Ovary (tissue), 9 donors: ENCODE results near the gene SIK3. TPM values are rescaled to one million over a fixed set of nuclear protein-coding genes. Genes with fewer than 3 reads are reported as not detected.
"Not testable (repeated sequence)": the region's sequence is repeated elsewhere in the genome, so short reads cannot be mapped to it uniquely, and the experiment has no call there.

Source experiments
- DNase-seq, 5 donors: peaks; one replicate each; pipeline ENCODE4 v3.0.0-alpha.2; 2019 to 2020
- H3K27ac ChIP-seq, 2 donors: fragments of 200-600 bp; one replicate each; pipeline versions ENCODE4 v1.5.1 to v1.8.0; 2019 to 2022
- H3K27me3 ChIP-seq: fragments of 200-600 bp; one replicate; pipeline ENCODE4 v1.8.0; 2022
- H3K36me3 ChIP-seq: fragments of 200-600 bp; sonication (generic); one replicate; pipeline ENCODE4 v1.5.1; 2019
- H3K4me1 ChIP-seq: one replicate; pipeline ENCODE4 v1.8.1; 2013; ENCODE audit warnings: mild to moderate bottlenecking, moderate library complexity; ENCODE audit not compliant: insufficient read depth
- H3K4me3 ChIP-seq: fragments of 200-600 bp; sonication (generic); one replicate; pipeline ENCODE4 v1.5.1; 2017
- H3K9me3 ChIP-seq, 2 donors: fragments of 200-600 bp in 1 of 2; sonication (generic) in 1 of 2; one replicate each; pipeline versions ENCODE4 v1.5.1 to v1.8.1; 2013 to 2019; ENCODE audit warnings: mild to moderate bottlenecking in 1 of 2, moderate library complexity in 1 of 2
- CTCF ChIP-seq, 3 donors: fragments of 450-650 bp in 2 of 3; fragments of 200-600 bp in 1 of 3; IDR thresholded peaks; one replicate each; pipeline versions ENCODE4 v1.5.1 to v1.8.0; 2016 to 2022; ENCODE audit warnings: antibody characterized with exemption in 3 of 3, mild to moderate bottlenecking in 1 of 3
- EP300 ChIP-seq: sonication (generic); formaldehyde crosslinking; IDR thresholded peaks from one replicate; pipeline ENCODE4 v1.6.1; 2017; ENCODE audit warnings: antibody characterized with exemption
- POLR2A ChIP-seq: fragments of 450-650 bp; IDR thresholded peaks from one replicate; pipeline ENCODE4 v1.6.1; 2017; ENCODE audit warnings: antibody characterized with exemption, mild to moderate bottlenecking, moderate library complexity
- WGBS, 3 donors: extraction: QIAGEN DNeasy Blood & Tissue Kit in 1 of 3; methylation state at CpG; one replicate each; pipeline versions ENCODE4 v1.1.5 to v1.1.7; 2013 to 2017; 5-methylcytosine and 5-hydroxymethylcytosine counted together
- intact Hi-C, 4 donors: fragments of 100-400 bp; cut with DNase I; formaldehyde crosslinking; loops; one replicate each; pipeline versions ENCODE4 v1.11.0 to v1.15.1; 2022 to 2023
- polyA plus RNA-seq, 2 donors: library from polyadenylated mRNA; stranded (reverse); fragments of 200-250 nt in 1 of 2; fragments of 350-450 nt in 1 of 2; fragmentation: Illumina TruSeq in 1 of 2; extraction: RNeasy Lipid Tissue Mini Kit (QIAGEN cat#74804) in 1 of 2; gene quantifications; one replicate each; pipeline ENCODE4 v1.2.3, GENCODE V29; 2013 to 2014
- total RNA-seq, 7 donors: library from RNA; depleted of rRNA in 2 of 7; stranded (reverse); fragments of >200 nt in 2 of 7; fragmentation: NEBNext Ultra II Directional in 3 of 7; extraction: Animal tissue kit (Norgen Biotek cat#: 25700) in 3 of 7; gene quantifications; one replicate each; pipeline versions ENCODE4 v1.1.0 to v1.2.4, GENCODE V29; 2016 to 2023
- donor health status: DM: no; HTN: no; CAD: no; lungs with moderate emphysema.
- donor health status: DM: no; HTN: no; CAD: no.
- donor health status: Bipolar disorder and iron deficiency.
- donor health status: DM: yes; HTN: yes; CAD: no.
- donor health status: DM: no; HTN: no; CAD: no.
- donor health status: DM: yes; HTN: yes; CAD: no.

Gene SIK3
- total and polyA plus RNA-seq, 9 donors = 18.3 to 134 (median 56.2) TPM

- H3K36me3 ChIP-seq = no peaks in the 10 kb centered on the region
- no peak for DNase-seq
- 65 to 77% (median 75%) methylated on average over 7 of the region's 7 CpGs for WGBS, 3 donors
- H3K4me1 ChIP-seq = peaks cover 33% of the 10 kb centered on the region
- peak overlapping the region; percentile 44 to 80 for H3K27ac ChIP-seq
- intact Hi-C loops = loop anchor here in 3 of 4 donors (5.0 kb wide), 1 partner anchor 44 kb away; the partner anchor contains the start of gene APOA5 (in 3 of the 3)
- H3K9me3 ChIP-seq = no peaks in the 10 kb centered on the region
- no peak overlapping the region for H3K4me3 ChIP-seq
- TF ChIP-seq EP300 = no peak
- no peak for TF ChIP-seq CTCF (IDR thresholded peaks at IDR 0.05)
- no peak for TF ChIP-seq POLR2A
- H3K27me3 ChIP-seq = no peaks in the 10 kb centered on the region
These were observed 261.6 kb downstream of the SIK3 start for GRCh38 chr11:116836632-116836991.

GRCh38 chr11:116835791-116836631 is 262.2 kb downstream of the SIK3 start:
- peak overlapping the region; percentile 23 for H3K4me3 ChIP-seq
- WGBS, 3 donors = 5 to 10% (median 5%) methylated on average over 39 to 57 of the region's 57 CpGs
- DNase-seq = peak; percentile 96 to 100 (median 99)
- no peaks in the 10 kb centered on the region for H3K9me3 ChIP-seq
- TF ChIP-seq CTCF (IDR thresholded peaks at IDR 0.05) = peak; percentile 52 to 69 (median 53)
- no peak for TF ChIP-seq POLR2A
- TF ChIP-seq EP300 = no peak
- peaks cover 33% of the 10 kb centered on the region for H3K4me1 ChIP-seq
- H3K27me3 ChIP-seq = no peaks in the 10 kb centered on the region
- no peaks in the 10 kb centered on the region for H3K36me3 ChIP-seq
- intact Hi-C loops = loop anchor here in 3 of 4 donors (5.0 kb wide), 1 partner anchor 44 kb away; the partner anchor contains the start of gene APOA5 (in 3 of the 3)
- H3K27ac ChIP-seq = peak overlapping the region; percentile 63 to 80

GRCh38 chr11:116835042-116835772 is 263.0 kb downstream of the SIK3 start:
- no peak for DNase-seq
- peaks cover 28% of the 10 kb centered on the region for H3K4me1 ChIP-seq
- no peak for TF ChIP-seq EP300
- TF ChIP-seq POLR2A = no peak
- no peak for TF ChIP-seq CTCF (IDR thresholded peaks at IDR 0.05)
- H3K9me3 ChIP-seq = no peaks in the 10 kb centered on the region
- WGBS, 3 donors = 28 to 40% (median 36%) methylated on average over 27 to 28 of the region's 28 CpGs
- intact Hi-C loops = loop anchor here in 3 of 4 donors (5.0 kb wide), 1 partner anchor 43 kb away; the partner anchor contains the start of gene APOA5 (in 3 of the 3)
- no peaks in the 10 kb centered on the region for H3K27me3 ChIP-seq
- H3K4me3 ChIP-seq = peak overlapping the region; percentile 23
- peak overlapping the region; percentile 63 to 80 for H3K27ac ChIP-seq
- H3K36me3 ChIP-seq = no peaks in the 10 kb centered on the region

GRCh38 chr11:116834535-116835041 is 263.6 kb downstream of the SIK3 start:
- not testable (repeated sequence) for DNase-seq, H3K36me3 ChIP-seq, H3K27me3 ChIP-seq, H3K4me3 ChIP-seq, H3K9me3 ChIP-seq
- peak overlapping the region; percentile 63 to 80 for H3K27ac ChIP-seq
- peaks cover 26% of the 10 kb centered on the region for H3K4me1 ChIP-seq
- intact Hi-C loops = loop anchor here (5.0 kb wide), 1 partner anchor 42 kb away; the partner anchor contains the start of gene APOA5 (in 4 of the 4)
- WGBS, 3 donors = 79 to 88% (median 80%) methylated on average over 13 of the region's 13 CpGs
